Neural progenitor cell (in vitro differentiated cells): ENCODE results near the gene FSTL4. TPM values are rescaled to one million over a fixed set of nuclear protein-coding genes. Genes with fewer than 3 reads are reported as not detected.

Experiments used
- DNase-seq: peaks from one replicate; pipeline ENCODE4 v3.0.0-alpha.2; 2016; ENCODE audit warnings: low spot score
- H2AFZ ChIP-seq: fragments of 200-600 bp; sonication (generic); replicated peaks from 2 replicates; pipeline ENCODE4 v1.6.1; 2016; ENCODE audit warnings: antibody characterized with exemption
- H3F3A ChIP-seq: fragments of 200-600 bp; sonication (generic); 2 replicates; pipeline ENCODE4 v1.6.1; 2016; ENCODE audit warnings: antibody characterized with exemption, low read depth
- H3K27ac ChIP-seq: fragments of 200-600 bp; sonication (generic); 2 replicates; pipeline ENCODE4 v1.5.1; 2016; ENCODE audit warnings: mild to moderate bottlenecking
- H3K27me3 ChIP-seq: fragments of 200-600 bp; sonication (generic); 2 replicates; pipeline ENCODE4 v1.6.1; 2016; ENCODE audit warnings: mild to moderate bottlenecking, moderate library complexity
- H3K36me3 ChIP-seq: fragments of 200-600 bp; sonication (generic); 2 replicates; pipeline ENCODE4 v1.5.1; 2016
- H3K4me1 ChIP-seq: fragments of 200-600 bp; sonication (generic); 2 replicates; pipeline ENCODE4 v1.6.1; 2016; ENCODE audit warnings: mixed run types
- H3K4me2 ChIP-seq: fragments of 200-600 bp; sonication (generic); 2 replicates; pipeline ENCODE4 v1.6.1; 2016
- H3K4me3 ChIP-seq: fragments of 200-600 bp; sonication (generic); 2 replicates; pipeline ENCODE4 v1.5.1; 2016
- H3K79me2 ChIP-seq: fragments of 200-600 bp; sonication (generic); 2 replicates; pipeline ENCODE4 v1.6.1; 2016; ENCODE audit warnings: low read depth
- H3K9ac ChIP-seq: fragments of 200-600 bp; sonication (generic); 2 replicates; pipeline ENCODE4 v1.6.1; 2016
- H3K9me3 ChIP-seq: fragments of 200-600 bp; sonication (generic); 2 replicates; pipeline ENCODE4 v1.5.1; 2016; ENCODE audit warnings: low read depth
- H4K20me1 ChIP-seq: fragments of 200-600 bp; sonication (generic); 2 replicates; pipeline ENCODE4 v1.6.1; 2016; ENCODE audit warnings: low read depth
- H3K27ac Mint-ChIP-seq: 3 replicates; pipeline ENCODE4 v1.8.0; 2021; ENCODE audit warnings: mixed read lengths
- H3K27me3 Mint-ChIP-seq: 2 replicates; pipeline ENCODE4 v1.8.0; 2022; ENCODE audit warnings: low read depth, mild to moderate bottlenecking, inconsistent platforms, moderate library complexity, mixed read lengths; ENCODE audit not compliant: insufficient read depth
- H3K36me3 Mint-ChIP-seq: 3 replicates; pipeline ENCODE4 v1.8.0; 2021; ENCODE audit warnings: mixed read lengths
- H3K4me1 Mint-ChIP-seq: 3 replicates; pipeline ENCODE4 v1.8.0; 2021; ENCODE audit warnings: mixed read lengths
- H3K4me3 Mint-ChIP-seq: 3 replicates; pipeline ENCODE4 v1.8.0; 2021; ENCODE audit warnings: mild to moderate bottlenecking, moderate library complexity, mixed read lengths
- H3K9me3 Mint-ChIP-seq: 3 replicates; pipeline ENCODE4 v1.8.0; 2020; ENCODE audit warnings: mixed read lengths
- CTCF ChIP-seq: fragments of 200-600 bp; sonication (generic); IDR thresholded peaks from 2 replicates; pipeline ENCODE4 v1.5.1; 2017; ENCODE audit warnings: antibody characterized with exemption, mild to moderate bottlenecking
- EZH2 ChIP-seq: fragments of 200-600 bp; sonication (generic); IDR thresholded peaks from 2 replicates; pipeline ENCODE4 v1.6.1; 2017; ENCODE audit warnings: antibody characterized with exemption, mild to moderate bottlenecking, moderate library complexity
- EZH2phosphoT487 ChIP-seq: fragments of 200-600 bp; sonication (generic); IDR thresholded peaks from 2 replicates; pipeline ENCODE4 v1.6.1; 2017; ENCODE audit warnings: antibody characterized with exemption
- total RNA-seq: library from RNA; depleted of rRNA; stranded (reverse); fragments of >200 nt; gene quantifications from 2 replicates; pipeline ENCODE4 v1.2.3, GENCODE V29; 2015; ENCODE audit warnings: low replicate concordance

The FSTL4 gene
- total RNA-seq, 1 donor from 2014 or later: 0.95 TPM

- Histone ChIP-seq H3K27ac (no peak overlapping the region), H3K79me2 (no peaks in the 10 kb centered on the region), H3K4me1 (no peaks in the 10 kb centered on the region), H3F3A (no peaks in the 10 kb centered on the region), H3K9ac (no peak overlapping the region), H4K20me1 (no peaks in the 10 kb centered on the region), H3K4me2 (no peak overlapping the region), H2AFZ (no peak overlapping the region), H3K4me3 (no peak overlapping the region), H3K36me3 (no peaks in the 10 kb centered on the region), H3K9me3 (no peaks in the 10 kb centered on the region), H3K27me3 (no peaks in the 10 kb centered on the region)
- Mint-ChIP-seq H3K4me3 (no peak overlapping the region), H3K4me1 (peaks cover 23% of the 10 kb centered on the region), H3K9me3 (no peaks in the 10 kb centered on the region), H3K36me3 (no peaks in the 10 kb centered on the region), H3K27me3 (peaks cover 5% of the 10 kb centered on the region), H3K27ac (no peak overlapping the region)
- no peak for DNase-seq
- TF ChIP-seq EZH2: no peak
- no peak for TF ChIP-seq CTCF
- TF ChIP-seq EZH2phosphoT487: no peak
These were observed 366.3 kb downstream of the FSTL4 start for GRCh38 chr5:133246053-133246370.

GRCh38 chr5:133245191-133246052, 366.9 kb downstream of the FSTL4 start:
- Histone ChIP-seq H3K79me2 (no peaks in the 10 kb centered on the region), H3K9me3 (no peaks in the 10 kb centered on the region), H2AFZ (no peak overlapping the region), H3K27ac (no peak overlapping the region), H3F3A (no peaks in the 10 kb centered on the region), H3K36me3 (no peaks in the 10 kb centered on the region), H3K4me2 (no peak overlapping the region), H3K27me3 (no peaks in the 10 kb centered on the region), H3K4me1 (no peaks in the 10 kb centered on the region), H3K9ac (no peak overlapping the region), H3K4me3 (no peak overlapping the region), H4K20me1 (no peaks in the 10 kb centered on the region)
- peaks cover 24% of the 10 kb centered on the region for H3K4me1 Mint-ChIP-seq
- no peaks in the 10 kb centered on the region for H3K36me3 Mint-ChIP-seq
- H3K27ac Mint-ChIP-seq: peak overlapping the region; percentile 2
- no peak for DNase-seq
- H3K4me3 Mint-ChIP-seq: no peak overlapping the region
- H3K9me3 Mint-ChIP-seq: peaks cover 2% of the 10 kb centered on the region
- TF ChIP-seq CTCF (no peak), EZH2phosphoT487 (no peak), EZH2 (no peak)
- peaks cover 5% of the 10 kb centered on the region for H3K27me3 Mint-ChIP-seq

- Histone ChIP-seq H3K36me3 (no peaks in the 10 kb centered on the region), H3K79me2 (no peaks in the 10 kb centered on the region), H3K9me3 (no peaks in the 10 kb centered on the region), H2AFZ (no peak overlapping the region), H3K4me3 (no peak overlapping the region), H3K27ac (no peak overlapping the region), H3K9ac (no peak overlapping the region), H3K4me2 (no peak overlapping the region), H4K20me1 (no peaks in the 10 kb centered on the region), H3K4me1 (no peaks in the 10 kb centered on the region), H3F3A (no peaks in the 10 kb centered on the region), H3K27me3 (no peaks in the 10 kb centered on the region)
- Mint-ChIP-seq H3K27me3 (peaks cover 7% of the 10 kb centered on the region), H3K4me1 (peaks cover 30% of the 10 kb centered on the region), H3K36me3 (no peaks in the 10 kb centered on the region), H3K9me3 (peaks cover 5% of the 10 kb centered on the region), H3K27ac (no peak overlapping the region), H3K4me3 (no peak overlapping the region)
- DNase-seq: no peak
- TF ChIP-seq CTCF (no peak), EZH2phosphoT487 (no peak), EZH2 (no peak)
These were observed 368.1 kb downstream of the FSTL4 start for GRCh38 chr5:133244242-133244641.
